ENCODE results near the gene ARHGAP45.
A peak's percentile ranks its signal among the peaks of the same experiment; 100 is the strongest.

The ARHGAP45 gene

DNA sequence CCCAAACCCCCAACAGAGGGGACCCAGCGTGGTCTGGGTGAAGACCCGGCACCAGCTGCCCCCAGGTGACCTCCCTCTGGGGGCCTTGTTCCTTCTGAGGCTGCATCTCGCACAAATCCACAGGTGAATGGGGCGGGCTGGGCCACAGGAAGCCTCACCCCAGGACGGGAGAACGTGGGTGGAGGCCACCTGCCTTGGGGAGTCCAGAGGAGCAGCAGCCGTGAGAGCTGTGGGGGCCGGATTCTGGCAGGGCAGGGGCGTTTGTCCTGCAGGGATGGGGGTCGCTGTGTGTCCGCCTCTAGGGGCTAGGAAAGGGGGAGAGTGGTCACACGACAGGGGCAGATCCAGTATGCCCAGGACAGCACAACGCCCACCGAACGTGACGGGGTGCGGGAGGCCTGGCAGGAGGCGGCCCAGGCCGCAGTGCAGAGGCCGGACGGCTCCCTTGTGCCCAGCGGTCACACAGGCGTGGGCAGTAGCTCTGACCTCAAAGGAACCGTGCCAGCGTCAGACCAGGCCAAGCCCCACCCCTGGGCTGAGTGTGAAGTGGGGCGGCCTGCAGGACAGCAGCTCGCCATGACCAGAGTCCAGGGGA, 21.5 kb downstream of the ARHGAP45 start:
- DNase-seq (ENCODE audit: low spot score), result no peak

DNA sequence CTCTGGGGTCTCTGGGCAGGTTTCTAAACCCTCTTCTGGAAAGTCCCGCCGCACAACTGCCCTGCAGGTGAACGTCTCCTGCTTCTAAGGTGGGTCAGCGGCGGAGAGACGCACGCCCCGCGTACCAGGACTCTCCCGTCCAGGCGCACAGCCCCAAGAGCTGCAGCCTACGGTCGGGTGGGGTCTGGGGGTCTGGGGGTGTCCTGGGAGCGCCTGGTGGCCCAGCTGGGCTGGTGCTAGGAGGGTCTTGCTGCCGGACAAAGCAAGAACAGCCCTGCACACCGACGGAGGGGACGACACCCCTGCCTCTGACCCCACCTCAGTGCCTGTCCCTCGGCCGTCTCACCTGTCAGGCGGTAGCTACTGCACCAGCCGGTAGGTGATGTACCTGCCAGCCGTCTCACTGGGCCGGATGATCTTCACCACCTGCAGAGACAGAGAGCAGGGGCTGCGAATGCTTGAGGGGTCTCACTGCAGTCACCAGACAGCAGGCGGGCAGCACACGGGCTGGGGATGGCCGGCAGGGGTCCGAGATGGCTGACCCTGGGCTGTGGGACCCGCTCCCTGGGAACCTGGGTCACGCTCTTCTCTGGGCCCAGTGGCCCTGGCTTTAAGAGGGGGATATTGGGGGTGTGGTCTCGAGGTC, 22.3 kb downstream of the ARHGAP45 start:
- DNase-seq (ENCODE audit: low spot score), result no peak

DNA sequence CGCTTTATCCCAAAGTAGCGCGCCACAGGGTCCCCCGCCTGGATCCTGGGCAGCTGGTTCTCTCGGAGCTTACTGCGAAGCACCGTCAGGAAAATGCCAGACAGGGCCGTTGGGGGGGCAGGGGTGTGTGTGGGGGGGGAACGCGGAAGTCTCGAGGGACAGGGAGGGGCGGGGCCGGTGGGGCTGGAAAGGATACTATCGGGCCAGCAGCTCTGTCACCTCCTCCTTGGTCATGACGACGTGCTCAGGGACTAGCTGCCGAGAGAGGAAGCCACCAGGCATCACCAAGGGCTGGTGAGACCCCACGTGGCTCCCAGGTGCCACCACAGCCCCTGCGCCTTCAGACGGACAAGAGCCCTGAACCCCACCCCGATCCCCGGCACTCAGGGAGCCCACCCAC, 22.9 kb downstream of the ARHGAP45 start:
- no peak for DNase-seq (ENCODE audit: low spot score)

DNA sequence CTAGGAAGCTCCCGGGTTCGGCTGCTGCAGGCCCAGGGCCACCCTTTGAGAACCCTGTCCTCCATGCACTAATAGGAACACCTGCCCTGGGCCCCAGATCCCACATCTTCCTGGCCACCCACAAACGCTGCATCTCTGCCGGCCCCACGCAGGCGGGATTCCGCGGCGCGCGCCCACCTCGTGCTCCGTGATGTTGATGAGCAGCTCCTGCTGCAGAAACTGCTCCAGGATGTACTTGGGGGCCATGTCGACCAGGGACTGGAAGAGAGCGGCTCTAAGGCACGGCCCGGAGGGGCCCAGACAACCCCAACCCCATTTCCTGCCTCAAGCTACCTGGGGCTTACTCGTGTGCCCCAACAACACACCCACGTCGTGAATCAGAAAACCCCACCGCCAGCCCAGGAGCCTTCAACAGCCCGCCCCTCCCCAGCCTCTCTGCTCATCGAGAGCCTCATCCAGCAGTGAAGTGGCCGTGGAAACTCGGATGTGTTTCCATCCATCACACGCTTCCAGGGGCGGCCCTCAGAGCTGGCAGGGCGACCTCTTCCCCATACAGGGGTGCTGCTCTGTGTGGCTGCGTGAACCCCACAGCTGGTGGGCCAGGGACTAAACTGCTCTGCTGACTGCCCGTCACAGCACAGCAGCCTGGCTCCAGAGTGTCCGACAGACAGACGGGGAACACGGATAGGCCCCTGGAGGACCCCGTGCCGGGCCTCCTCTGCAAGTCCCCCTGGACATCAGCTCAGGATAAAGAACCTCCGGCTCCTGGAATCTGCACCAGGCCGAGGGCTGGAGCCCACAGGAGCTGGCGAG, 24.0 kb downstream of the ARHGAP45 start:
- DNase-seq (ENCODE audit: low spot score), result no peak

DNA sequence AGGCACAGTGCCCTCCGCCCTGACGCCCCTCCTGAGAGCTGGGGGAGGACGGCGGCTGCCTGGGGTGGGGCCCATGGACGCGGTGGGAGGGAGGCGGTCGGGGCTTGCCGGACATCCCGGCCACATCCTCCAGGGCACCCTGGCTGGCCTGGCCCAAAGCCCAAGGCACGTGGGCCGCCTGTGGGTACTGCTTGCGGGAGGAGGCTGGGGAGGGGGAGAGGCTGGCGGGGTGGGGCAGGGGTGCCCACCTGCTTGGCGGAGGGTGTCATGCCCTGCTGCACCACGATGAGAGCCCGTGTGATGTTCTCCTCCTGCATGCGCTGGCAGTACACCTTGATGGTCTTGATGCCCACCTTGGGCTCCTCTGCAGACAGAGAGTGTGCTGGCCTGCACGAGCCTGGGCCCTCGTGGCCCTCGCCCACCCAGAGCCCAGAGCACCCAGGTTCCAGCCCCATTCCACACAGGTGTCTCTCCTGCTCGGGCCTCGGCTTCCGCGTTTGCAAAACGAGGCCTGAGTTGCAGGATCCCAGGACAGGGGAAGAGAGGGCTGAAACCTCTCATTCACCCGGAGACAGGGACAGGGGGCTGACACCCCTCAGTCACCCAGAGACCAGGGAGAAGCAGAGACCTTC, 24.7 kb downstream of the ARHGAP45 start:
- no peak for DNase-seq (ENCODE audit: low spot score)

DNA sequence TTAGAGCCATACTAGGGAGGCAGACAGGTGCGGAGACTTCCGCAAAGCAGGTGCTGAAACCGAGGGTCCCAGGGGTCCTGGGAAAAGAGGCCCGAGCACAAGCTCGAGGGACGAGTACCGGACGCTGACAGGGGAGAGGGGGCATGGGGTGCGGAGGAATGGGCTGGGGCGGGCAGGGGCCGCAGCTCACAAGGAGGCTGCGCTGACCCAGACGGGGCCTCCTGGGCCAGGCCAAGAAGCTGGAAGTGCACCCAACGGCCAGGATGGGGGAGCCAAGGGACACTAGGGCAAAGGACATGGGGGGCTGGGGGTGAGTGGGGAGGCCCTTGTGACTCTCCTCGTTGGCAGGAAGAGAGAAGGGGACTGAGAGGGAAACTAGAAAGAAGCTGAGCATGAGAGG, 26.4 kb downstream of the ARHGAP45 start:
- DNase-seq (ENCODE audit: low spot score), result no peak

DNA sequence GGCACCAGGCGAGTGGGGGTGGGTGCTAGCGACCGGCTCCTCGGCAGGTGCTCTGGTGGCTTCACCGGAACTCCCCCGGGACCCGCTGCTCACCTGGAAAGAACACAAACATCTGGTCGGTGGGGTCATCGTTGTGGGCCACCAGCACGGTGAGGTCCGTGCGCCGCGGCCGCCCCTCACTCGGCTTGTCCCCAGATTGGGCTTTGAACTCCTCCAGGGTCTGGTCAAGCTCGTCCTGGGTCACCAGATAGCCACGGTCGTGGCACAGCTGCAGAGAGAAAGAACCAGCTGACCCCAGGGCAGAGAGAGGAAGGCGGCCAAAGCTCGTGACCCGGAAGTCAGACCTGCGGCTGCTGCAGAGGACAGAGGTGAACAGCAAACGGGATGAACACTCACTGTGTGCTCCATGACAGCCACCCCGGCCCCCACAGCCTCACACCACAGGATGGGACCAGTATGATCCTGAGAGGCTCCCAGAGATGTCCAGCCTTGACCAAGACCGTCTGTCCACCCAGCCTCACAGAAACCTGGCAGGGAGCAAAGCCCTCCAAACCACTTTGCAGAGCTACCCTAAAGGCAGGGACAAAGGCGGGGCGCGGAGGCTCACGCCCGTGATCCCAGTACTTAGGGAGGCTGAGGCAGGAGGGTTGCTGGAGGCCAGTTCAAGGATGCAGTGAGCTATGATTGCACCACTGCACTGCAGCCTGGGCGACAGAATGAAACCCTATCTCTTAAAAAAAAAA, 27.0 kb downstream of the ARHGAP45 start:
- DNase-seq (ENCODE audit: low spot score), result no peak

DNA sequence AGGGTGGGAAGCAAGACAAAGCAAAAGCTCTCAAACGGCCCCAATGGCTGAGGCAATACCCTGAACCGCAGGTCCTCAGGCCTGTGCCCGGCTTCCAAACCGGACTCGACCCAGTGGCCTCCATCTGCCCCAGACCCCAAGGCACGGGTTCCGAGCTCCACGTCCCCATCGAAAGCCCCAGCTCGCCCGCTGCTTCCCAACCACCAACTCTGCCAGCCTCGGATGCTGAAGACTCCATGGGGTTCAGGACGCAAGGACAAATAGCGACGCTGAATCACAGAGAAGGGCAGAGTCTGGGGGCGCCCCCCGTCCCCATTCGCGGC, 27.6 kb downstream of the ARHGAP45 start:
- DNase-seq (ENCODE audit: low spot score), result no peak

DNA sequence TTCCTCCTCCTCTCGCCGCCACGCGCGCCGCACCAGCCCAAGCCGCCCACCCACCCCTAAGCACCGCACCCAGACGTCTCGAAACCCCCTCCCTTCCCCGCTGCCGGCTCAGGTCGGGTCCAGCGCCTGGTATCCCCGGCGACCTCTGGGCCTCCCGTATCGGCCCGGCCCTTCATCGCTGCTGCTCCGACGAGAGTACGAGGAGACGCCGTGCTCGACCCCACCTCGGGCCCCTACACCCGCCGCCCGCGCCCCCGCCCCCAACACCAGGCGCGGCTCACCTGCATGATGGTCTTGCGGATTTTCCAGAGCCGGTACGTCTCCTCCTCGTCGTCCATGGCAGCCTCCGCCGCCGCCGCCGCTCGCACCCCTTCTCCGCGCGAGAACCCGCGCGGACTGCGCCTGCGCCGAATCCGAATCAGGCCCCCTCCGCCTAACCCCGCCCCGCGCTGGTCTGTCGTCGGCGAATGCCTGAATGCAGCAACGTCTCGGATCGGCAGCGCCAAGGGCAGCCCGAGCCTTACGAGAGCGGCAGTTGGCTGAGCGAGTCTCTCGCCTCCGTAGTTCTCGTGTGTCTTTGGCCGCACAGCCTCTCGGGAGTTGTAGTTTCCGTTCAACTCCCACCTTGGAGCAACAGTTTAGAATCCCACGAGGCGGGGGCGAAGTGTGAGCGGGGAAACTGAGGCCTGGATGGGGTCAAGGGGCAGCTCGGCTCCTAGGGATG, 28.2 kb downstream of the ARHGAP45 start, which contains the start of gene POLR2E:
POLR2E (minus strand) TSS at position 398 of the 724 bp plus-strand sequence; CDS start at position 338, 60 bp downstream.
- peak; percentile 99 for DNase-seq (ENCODE audit: low spot score)

DNA sequence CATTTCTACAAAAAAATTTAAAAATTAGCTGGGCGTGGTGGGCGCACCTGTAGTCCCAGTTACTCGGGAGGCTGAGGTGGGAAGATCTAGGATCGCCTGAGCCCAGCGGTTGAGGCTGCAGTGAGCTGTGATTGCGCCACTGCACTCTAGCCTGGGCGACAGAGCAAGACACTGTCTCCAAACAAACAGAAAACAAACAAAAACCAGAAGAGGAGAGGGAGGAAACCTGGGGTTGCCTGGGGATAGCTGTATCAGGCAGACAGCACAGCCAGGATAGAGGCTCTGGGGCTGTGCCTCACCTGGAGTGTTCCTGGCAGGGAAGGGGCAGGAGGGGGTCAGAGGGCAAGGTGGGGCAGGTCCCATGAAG, 30.8 kb downstream of the ARHGAP45 start:
- DNase-seq (ENCODE audit: low spot score), result no peak

DNA sequence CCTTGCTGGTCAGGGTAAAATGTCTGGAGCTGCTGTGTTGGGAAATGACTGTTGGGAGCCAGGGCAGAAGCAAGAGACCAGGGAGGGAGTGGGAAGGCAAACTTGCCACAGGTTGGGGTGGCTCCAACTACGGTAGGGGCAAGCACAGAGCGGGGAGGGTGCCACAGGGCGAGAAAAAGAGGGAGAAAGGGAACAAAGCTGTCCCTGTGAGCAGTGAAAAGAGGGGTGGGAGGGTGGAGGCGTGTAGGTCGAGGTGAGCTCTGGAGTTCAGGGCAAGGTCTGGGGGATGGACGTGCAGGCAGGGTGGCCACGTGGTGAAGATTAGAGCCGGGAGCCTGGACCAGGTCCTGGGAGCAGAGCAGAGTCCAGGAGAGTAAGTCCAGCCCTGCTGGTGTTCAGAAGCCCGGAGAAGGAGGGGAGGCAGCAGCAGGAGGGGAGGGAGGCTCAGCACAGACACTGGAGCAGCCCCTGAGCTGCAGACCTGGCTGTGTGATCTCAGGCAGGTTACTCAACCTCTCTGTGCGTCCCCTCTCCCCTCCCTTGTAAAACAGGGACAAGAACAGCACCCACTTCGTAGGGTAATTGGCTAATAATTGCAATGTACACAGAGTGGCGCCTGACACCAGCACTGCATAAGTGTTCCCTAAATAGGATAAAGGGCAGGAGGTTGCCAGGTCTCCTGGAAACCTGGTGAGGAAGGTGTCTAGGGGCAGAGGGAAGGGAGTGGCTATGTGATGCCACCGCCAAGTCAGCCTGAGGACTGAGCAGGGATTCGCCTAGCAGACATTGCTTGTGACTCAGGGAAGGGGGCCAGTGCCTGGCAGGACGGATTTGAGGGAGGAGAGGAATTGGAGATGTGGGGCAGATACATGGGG, 31.4 kb downstream of the ARHGAP45 start:
- DNase-seq (ENCODE audit: low spot score), result no peak

DNA sequence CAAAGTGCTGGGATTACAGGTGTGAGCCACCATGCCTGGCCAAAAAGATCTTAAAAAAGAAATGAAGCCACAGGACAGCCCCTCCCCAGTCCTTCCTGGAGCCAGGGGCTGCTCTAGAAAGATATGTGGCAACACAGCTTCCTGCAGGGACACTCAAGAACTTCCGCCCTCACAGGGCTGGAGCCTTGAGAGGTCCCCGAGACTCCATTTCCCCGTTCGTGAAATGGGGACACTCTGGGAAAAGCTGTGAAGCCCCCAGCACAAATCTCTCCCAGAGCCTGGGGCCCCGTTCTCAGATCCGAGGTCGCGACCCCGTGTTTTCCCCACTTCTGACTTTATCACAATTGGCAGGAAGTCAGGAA, 34.4 kb downstream of the ARHGAP45 start:
- no peak for DNase-seq (ENCODE audit: low spot score)

DNA sequence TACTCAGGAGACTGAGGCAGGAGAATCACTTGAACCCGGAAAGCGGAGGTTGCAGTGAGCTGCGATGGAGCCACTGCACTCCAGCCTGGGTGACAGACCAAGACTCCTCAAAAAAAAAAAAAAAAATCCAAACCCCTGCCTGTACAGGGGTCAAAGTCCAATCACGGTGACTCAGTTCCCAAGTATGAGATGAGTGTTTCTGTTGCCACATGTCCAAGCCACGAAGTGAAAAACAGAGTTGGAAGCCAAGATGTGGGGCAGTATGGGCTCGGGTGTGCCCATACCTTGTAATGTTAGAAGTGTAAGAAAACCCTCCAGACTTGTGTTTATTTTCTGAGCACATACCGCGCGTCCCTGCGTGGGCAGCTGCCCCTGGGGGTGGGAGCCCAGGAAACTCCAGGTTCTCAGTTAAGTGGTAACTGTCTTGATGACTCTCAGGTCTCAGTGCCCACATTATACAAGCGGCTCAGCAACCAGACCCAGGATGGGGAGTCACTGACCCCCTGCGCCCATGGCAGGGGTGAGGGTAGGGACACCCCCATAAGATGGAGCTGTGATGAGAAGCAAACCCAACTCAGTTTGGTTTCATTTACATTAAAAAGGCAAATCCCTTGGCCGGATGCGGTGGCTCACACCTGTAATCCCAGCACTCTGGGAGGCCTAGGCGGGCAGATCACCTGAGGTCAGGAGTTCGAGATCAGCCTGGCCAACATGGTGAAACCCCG, 35.6 kb downstream of the ARHGAP45 start:
- DNase-seq (ENCODE audit: low spot score), result peak; percentile 84

DNA sequence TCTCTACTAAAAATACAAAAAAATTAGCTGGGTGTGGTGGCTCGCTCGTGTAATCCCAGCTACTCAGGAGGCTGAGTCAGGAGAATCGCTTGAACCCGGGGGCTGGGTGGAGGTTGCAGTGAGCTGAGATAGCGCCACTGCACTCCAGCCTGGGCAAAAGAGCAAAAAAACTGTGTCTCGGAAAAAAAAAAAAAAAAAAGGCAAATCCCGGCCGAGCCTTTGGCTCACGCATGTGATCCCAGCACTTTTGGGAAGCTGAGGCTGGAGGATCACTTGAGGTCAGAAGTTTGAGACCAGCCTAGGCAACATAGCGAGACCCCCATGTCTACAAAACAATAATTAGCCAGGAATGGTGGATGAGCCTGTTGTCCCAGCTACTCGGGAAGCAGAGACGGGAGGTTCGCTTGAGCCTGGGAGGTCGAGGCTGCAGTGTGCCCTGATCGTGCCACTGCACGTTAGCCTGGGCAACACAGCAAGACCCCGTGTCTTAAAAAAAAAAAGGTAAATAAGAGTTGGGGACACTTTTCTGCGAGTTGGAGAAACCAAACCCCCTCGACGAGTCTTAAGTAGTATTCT, 36.3 kb downstream of the ARHGAP45 start:
- DNase-seq (ENCODE audit: low spot score), result no peak

DNA sequence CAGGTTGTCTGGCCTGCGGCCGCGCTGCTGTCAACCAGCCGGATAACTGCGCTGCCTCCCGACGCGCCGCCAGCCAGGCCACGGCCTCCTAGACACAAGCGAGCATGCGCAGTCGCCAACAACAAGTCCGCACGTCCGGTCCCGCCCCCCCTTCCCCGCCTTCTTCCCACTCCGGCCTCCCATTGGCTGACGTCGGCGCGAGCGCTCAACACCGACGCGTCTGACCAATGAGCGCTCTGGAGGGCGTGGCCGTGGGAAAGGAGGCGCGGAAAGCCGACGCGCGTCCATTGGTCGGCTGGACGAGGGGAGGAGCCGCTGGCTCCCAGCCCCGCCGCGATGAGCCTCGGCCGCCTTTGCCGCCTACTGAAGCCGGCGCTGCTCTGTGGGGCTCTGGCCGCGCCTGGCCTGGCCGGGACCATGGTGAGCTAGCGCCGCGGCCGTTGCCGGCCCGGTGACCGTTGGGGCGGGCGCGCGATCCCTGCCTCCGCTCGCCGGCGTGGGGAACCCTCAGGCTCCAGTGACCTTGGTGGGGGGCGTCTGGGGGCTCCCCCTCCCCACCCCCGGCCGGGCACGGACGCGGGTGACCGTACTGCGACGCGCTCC, 36.8 kb downstream of the ARHGAP45 start, which contains the start of gene GPX4:
GPX4 (plus strand) TSS at position 287 of the 603 bp plus-strand sequence; CDS start at position 337, 50 bp downstream.
- DNase-seq (ENCODE audit: low spot score), result peak; percentile 98

DNA sequence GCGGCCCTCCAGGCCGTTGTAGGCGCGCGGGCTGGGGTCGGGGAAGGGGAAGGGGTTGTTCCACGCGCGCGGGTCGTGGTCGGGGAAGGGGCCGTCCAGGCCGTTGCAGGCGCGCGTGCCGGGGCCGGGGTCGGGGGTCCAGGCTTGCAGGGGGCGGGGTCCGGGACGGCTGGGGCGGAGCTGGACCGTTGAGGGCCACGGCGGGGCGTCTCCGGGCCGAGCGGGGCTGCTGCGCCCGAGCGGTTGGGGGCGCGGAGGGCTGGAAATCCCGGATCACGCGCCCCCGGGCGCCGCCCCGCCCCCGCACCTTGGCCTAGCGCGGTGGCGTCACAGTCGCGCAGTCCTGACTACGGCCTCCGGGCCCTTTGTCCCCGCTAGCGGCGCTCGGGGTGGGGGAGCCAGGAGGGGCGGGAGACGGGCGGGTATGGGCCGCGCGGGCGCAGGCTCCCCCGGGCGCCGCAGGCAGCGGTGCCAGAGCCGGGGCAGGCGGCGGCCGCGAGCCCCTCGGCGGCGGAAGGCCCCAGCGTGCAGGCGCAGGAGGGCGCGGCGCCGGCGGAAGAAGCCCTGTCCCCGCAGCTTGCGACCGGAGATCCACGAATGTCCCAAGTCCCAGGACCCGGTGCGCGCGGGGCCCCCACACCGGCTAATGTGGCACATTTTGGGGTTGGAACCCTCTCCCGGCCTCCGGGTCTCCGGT, 37.5 kb downstream of the ARHGAP45 start:
- DNase-seq (ENCODE audit: low spot score), result peak; percentile 83

DNA sequence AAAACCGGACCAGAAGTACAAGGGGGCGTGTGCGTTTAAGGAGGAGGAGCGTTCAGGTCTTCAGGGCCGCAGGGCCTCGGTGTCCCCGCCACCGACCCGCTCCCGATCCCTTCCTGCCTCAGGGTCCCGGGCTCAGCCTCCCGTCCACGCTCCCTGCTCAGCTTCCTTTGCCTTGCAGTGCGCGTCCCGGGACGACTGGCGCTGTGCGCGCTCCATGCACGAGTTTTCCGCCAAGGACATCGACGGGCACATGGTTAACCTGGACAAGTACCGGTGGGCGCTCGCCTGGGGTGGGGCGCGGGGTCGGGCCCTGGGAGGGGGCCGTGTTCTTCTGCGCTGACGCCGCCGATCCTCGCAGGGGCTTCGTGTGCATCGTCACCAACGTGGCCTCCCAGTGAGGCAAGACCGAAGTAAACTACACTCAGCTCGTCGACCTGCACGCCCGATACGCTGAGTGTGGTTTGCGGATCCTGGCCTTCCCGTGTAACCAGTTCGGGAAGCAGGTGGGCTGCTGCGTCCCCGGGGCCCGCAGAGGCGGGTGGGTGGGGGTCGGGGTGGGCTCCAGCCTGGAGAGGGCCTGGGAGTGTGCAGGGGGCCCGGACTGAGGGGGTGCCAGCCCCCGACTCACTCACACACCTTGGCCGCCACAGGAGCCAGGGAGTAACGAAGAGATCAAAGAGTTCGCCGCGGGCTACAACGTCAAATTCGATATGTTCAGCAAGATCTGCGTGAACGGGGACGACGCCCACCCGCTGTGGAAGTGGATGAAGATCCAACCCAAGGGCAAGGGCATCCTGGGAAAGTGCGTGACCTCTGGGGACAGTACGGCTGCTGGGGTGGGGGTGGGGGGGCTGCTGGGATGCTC, 38.3 kb downstream of the ARHGAP45 start:
- DNase-seq (ENCODE audit: low spot score), result peak; percentile 59
